VCaP (cell line): ENCODE data around the gene PEX14.

Experiments used
- H3K27ac ChIP-seq: fragments of 450-650 bp; 2 replicates; pipeline ENCODE4 v1.5.1; 2017
- TF ChIP-seq, protein P1 (sequence below): fragments of 450-650 bp; conservative IDR thresholded peaks from 2 replicates; pipeline ENCODE4 v1.5.1; 2017; ENCODE audit warnings: mild to moderate bottlenecking, moderate library complexity

The PEX14 gene

DNA sequence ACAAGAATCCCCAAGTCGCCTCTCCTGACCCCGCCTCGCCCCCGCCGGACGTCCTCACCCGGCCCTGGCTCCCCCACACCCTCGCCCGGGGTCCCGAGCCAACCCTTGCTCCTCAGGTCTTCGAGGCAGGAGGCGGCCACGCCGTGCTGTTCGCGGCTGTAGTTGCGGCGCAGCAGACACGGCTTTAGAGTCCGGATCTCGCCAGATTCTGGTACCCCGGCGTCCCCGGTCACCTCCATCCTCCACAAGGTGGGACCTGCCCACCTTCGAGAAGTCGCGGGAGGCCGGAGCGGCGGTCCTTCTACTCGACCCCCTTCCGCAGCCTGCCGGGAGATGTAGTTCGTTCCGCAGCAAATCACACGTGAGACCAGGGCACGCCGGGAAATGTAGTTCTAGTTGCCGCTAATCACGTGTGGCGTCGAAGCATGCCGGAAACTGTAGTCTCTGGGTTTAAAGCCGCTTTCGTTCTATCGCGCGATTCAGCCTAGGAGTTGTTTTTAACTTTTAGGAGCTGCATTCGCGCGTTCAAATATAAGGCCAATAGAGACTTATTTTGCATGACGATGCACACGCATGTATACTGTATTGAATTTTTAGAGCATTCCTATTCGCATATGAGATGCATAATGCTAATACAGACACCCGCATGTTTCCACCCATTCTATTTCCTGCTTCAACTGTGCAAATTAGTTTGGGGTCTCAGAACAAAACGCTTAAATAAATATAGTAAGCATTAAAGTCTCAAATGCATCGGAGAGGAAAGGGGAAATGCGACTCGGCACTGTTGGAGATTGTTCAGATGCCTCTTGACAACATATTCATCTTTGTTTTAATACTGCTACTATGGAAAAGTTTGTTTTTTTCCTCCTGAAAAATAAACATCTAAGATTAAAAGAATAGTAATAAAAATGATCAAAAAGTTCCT, 2.3 kb upstream of the PEX14 start, which contains the start of gene DFFA:
DFFA (minus strand) TSS at position 310 of the 925 bp plus-strand sequence; CDS start at position 239, 71 bp downstream.
- TF ChIP-seq, protein P1, sequence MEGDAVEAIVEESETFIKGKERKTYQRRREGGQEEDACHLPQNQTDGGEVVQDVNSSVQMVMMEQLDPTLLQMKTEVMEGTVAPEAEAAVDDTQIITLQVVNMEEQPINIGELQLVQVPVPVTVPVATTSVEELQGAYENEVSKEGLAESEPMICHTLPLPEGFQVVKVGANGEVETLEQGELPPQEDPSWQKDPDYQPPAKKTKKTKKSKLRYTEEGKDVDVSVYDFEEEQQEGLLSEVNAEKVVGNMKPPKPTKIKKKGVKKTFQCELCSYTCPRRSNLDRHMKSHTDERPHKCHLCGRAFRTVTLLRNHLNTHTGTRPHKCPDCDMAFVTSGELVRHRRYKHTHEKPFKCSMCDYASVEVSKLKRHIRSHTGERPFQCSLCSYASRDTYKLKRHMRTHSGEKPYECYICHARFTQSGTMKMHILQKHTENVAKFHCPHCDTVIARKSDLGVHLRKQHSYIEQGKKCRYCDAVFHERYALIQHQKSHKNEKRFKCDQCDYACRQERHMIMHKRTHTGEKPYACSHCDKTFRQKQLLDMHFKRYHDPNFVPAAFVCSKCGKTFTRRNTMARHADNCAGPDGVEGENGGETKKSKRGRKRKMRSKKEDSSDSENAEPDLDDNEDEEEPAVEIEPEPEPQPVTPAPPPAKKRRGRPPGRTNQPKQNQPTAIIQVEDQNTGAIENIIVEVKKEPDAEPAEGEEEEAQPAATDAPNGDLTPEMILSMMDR, result no peak
- peak within 1 kb of the TSS; percentile 72 for H3K27ac ChIP-seq

DNA sequence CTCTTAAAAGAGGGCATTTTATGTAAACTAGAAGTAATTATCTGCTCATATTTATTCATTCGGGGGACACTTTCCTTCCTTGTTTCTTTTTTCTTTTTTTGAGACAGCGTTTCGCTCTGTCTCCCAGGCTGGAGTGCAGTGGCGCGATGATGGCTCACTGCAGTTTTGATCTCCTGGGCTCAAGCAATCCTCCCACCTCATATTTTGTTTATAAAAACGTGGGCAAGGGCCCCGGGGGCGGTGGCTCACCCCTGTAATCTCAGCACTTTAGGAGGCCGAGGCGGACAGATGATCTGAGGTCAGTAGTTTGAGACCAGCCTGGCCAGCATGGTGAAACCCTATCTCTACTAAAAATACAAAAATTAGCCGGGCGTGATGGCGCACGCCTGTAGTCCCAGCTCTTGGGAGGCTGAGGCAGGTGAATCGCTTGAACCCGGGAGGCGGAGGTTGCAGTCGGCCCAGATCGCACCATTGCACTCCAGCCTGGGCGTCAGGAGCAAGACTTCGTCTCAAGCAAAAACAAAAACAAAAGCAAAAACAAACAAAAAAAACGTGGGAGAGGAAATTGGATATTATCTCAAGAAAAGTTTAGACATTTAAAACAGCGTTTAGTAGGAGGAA, 1.5 kb upstream of the PEX14 start:
- H3K27ac ChIP-seq, result peak overlapping the region; percentile 72
- TF ChIP-seq, protein P1, result no peak

DNA sequence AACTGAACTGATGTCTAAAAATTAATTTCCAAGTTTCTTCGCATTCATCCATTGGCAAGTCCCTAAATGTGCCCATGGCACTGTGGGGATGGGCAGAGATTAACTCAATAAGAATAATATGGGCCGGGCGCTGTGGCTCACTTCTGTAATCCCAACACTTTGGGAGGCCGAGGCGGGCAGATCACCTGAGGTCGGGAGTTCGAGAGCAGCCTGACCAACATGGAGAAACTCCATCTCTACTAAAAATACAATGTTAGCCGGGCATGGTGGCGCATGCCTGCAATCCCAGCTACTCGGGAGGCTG, 489 bp upstream of the PEX14 start:
- peak overlapping the region; percentile 85 for H3K27ac ChIP-seq

DNA sequence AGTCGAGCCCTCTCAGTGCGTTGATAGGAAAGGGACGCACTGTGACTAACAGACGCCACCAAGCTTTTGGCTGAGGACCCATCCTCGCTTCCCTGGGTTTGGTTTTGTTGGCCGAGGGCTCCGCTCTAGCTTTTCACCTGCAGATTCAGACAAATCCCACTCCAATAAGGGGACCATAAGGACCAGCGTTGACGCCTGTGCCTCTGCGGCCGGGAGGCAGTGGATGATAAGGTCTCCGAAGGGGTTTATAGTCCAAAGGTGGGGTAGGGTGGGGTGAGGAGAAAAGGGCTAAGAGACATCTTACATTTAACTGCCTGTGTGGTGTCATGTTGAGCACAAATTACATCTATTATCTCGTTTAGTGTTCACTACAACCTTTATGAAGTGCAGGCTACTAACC, 760 bp downstream of the PEX14 start:
- H3K27ac ChIP-seq, result peak overlapping the region; percentile 85
- TF ChIP-seq, protein P1, result no peak

DNA sequence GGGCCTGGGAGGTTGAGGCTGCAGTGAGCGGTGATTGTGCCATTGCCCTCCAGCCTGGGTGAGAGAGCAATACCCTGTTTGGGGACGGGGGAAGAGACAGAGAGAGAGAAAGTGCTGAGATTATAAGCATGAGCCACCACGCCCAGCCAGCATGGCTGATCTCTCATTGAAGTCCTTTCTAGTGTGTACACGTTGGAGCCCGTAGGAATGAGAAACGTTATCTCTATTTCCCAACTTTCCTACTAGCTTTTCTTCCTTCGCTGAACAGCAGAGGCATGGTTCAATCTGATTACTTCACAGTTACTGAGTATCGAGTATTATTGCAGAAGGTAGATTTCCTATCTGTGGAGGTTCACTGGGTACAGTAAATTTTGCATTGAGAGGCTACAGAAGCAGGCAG, 4.5 kb downstream of the PEX14 start:
- TF ChIP-seq, protein P1, result no peak
- no peak overlapping the region for H3K27ac ChIP-seq

DNA sequence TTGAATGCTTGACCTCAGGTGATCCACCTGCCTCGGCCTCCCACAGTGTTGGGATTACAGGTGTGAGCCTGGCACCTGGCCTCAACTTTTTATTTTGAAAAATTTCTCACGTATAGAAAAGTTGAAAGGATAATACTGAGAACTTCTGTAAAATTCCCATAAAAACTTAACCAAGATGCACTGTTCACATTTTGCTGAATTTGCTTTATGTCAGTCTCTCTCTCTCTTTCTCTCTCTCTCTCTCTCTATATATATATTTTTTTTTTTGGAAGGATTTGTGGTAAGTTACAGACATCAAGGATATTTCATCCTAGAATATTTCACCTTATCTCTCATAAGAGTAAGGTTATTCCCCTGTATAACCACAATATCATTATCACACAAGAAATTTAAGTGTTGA, 5.9 kb downstream of the PEX14 start:
- no peak overlapping the region for H3K27ac ChIP-seq
- TF ChIP-seq, protein P1, result no peak

DNA sequence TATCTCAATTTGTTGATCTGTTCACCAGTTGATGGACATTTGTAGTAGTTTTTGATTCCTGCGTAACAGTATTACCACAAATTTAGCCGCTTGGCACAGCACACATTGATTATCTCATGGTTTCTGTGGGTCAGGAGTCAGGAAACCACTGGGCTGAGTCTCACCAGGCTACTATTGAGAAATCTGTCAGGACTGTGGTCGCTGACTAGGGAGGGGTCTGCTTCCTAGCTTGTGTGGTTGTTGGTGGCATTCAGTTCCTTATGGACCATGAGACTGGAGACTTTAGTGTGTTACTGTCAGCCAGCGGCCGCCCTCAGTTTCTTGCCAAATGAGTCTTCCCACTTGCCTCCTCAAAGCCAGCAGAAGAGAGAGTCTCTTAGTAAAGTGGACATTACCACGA, 9.8 kb downstream of the PEX14 start:
- no peak overlapping the region for H3K27ac ChIP-seq
- TF ChIP-seq, protein P1, result no peak
